Aorta (tissue), 4 donors: ENCODE data around the gene POLR3C. TPM values are rescaled to one million over a fixed set of nuclear protein-coding genes. Genes with fewer than 3 reads are reported as not detected.

Source experiments
- microRNA-seq, 2 donors: library from miRNA; unstranded; fragments of <30 nt; microRNA quantifications; one replicate each; pipeline ENCODE4 v1.2.0, GENCODE V29; 2020
- polyA plus RNA-seq, 2 donors: library from polyadenylated mRNA; stranded (reverse); fragments of 200-250 nt; gene quantifications; one replicate each; pipeline ENCODE4 v1.2.3, GENCODE V29; 2013
- total RNA-seq, 2 donors: library from RNA; stranded (reverse); fragmentation: NEBNext Ultra II Directional; extraction: Animal tissue kit (Norgen Biotek cat#: 25700); gene quantifications; one replicate each; pipeline ENCODE4 v1.2.1, GENCODE V29; 2021
- donor health status: healthy with polysubstance abuse.
- donor health status: Bipolar disorder and iron deficiency.
- donor health status: DM: no; HTN: no; CAD: no.
- donor health status: DM: yes; HTN: yes; CAD: no.

The POLR3C gene
- total and polyA plus RNA-seq, 4 donors, result 14.8 to 25.9 (median 22.4) TPM

Small RNA genes lying within 50 kb of the gene (microRNA-seq; reads per million reads assigned to microRNA genes)
- gene MIR6736, result 0 to 1.2 reads per million in 2 donors

Other genes with a start within 250 kb of the POLR3C start
- gene GPR89A, start 216.2 kb upstream of the POLR3C start, total RNA-seq, result 10 to 100 TPM; 16.5 to 21.4 TPM
- 10 to 100 TPM in 1 of 2 donors, 1 to 10 TPM in 1; 6.8 to 11.0 TPM for gene GPR89A, start 216.2 kb upstream of the POLR3C start, polyA plus RNA-seq
- gene PDZK1, start 116.8 kb upstream of the POLR3C start, total RNA-seq, result 1 to 10 TPM in 1 of 2 donors, under 1 TPM in 1; 0.48 to 1.2 TPM
- gene PDZK1, start 116.8 kb upstream of the POLR3C start, polyA plus RNA-seq, result 10 to 100 TPM in 1 of 2 donors, 1 to 10 TPM in 1; 1.0 to 25.5 TPM
- gene CD160, start 104.7 kb upstream of the POLR3C start, total RNA-seq, result under 1 TPM in 1 of 2 donors, not detected in 1; 0.30 TPM
- 1 to 10 TPM in 1 of 2 donors, not detected in 1; 1.0 TPM for gene CD160, start 104.7 kb upstream of the POLR3C start, polyA plus RNA-seq
- 10 to 100 TPM; 29.7 to 60.3 TPM for gene RNF115, start 105 bp upstream of the POLR3C start, total RNA-seq
- 10 to 100 TPM; 13.3 to 14.4 TPM for gene RNF115, start 105 bp upstream of the POLR3C start, polyA plus RNA-seq
- gene NUDT17, start 21.4 kb downstream of the POLR3C start, total RNA-seq, result 1 to 10 TPM; 1.2 to 2.7 TPM
- gene NUDT17, start 21.4 kb downstream of the POLR3C start, polyA plus RNA-seq, result 1 to 10 TPM; 4.0 to 4.1 TPM
- gene PIAS3, start 34.9 kb downstream of the POLR3C start, total RNA-seq, result 10 to 100 TPM; 44.5 to 60.6 TPM
- 10 to 100 TPM; 12.3 to 81.7 TPM for gene PIAS3, start 34.9 kb downstream of the POLR3C start, polyA plus RNA-seq
- gene ANKRD35, start 61.7 kb downstream of the POLR3C start, total RNA-seq, result 1 to 10 TPM; 3.8 to 7.2 TPM
- 10 to 100 TPM in 1 of 2 donors, 1 to 10 TPM in 1; 8.4 to 23.6 TPM for gene ANKRD35, start 61.7 kb downstream of the POLR3C start, polyA plus RNA-seq
- 100 to 1,000 TPM in 1 of 2 donors, 10 to 100 TPM in 1; 74.6 to 123 TPM for gene ITGA10, start 85.8 kb downstream of the POLR3C start, total RNA-seq
- 100 to 1,000 TPM in 1 of 2 donors, 1 to 10 TPM in 1; 7.6 to 296 TPM for gene ITGA10, start 85.8 kb downstream of the POLR3C start, polyA plus RNA-seq
- 10 to 100 TPM; 14.9 to 20.6 TPM for gene PEX11B, start 94.5 kb downstream of the POLR3C start, total RNA-seq
- 10 to 100 TPM; 10.0 to 18.2 TPM for gene PEX11B, start 94.5 kb downstream of the POLR3C start, polyA plus RNA-seq
- 10 to 100 TPM; 81.2 to 84.5 TPM for gene RBM8A, start 103.3 kb downstream of the POLR3C start, total RNA-seq
- 10 to 100 TPM; 42.6 to 74.1 TPM for gene RBM8A, start 103.3 kb downstream of the POLR3C start, polyA plus RNA-seq
- gene LIX1L, start 133.8 kb downstream of the POLR3C start, total RNA-seq, result 10 to 100 TPM; 53.2 to 60.0 TPM
- gene LIX1L, start 133.8 kb downstream of the POLR3C start, polyA plus RNA-seq, result 10 to 100 TPM; 18.0 to 29.3 TPM
- gene ANKRD34A, start 140.4 kb downstream of the POLR3C start, total RNA-seq, result 1 to 10 TPM; 1.4 to 2.2 TPM
- gene ANKRD34A, start 140.4 kb downstream of the POLR3C start, polyA plus RNA-seq, result 1 to 10 TPM in 1 of 2 donors, under 1 TPM in 1; 0.63 to 1.9 TPM
- 10 to 100 TPM; 23.8 to 26.4 TPM for gene POLR3GL, start 140.5 kb downstream of the POLR3C start, total RNA-seq
- 10 to 100 TPM; 73.4 to 89.0 TPM for gene POLR3GL, start 140.5 kb downstream of the POLR3C start, polyA plus RNA-seq
- gene TXNIP, start 172.4 kb downstream of the POLR3C start, total RNA-seq, result 100 to 1,000 TPM; 354 to 536 TPM
- gene TXNIP, start 172.4 kb downstream of the POLR3C start, polyA plus RNA-seq, result 100 to 1,000 TPM in 1 of 2 donors, 10 to 100 TPM in 1; 83.1 to 169 TPM
- not detected for gene HJV, start 197.5 kb downstream of the POLR3C start, total RNA-seq
- gene HJV, start 197.5 kb downstream of the POLR3C start, polyA plus RNA-seq, result not detected